Kidney glomerular epithelial cell (primary cell): ENCODE measurements around the gene S100A2.

Source experiments
- DNase-seq: peaks from one replicate; lab custom pipeline; 2025; lab: John Stamatoyannopoulos, UW

S100A2 gene

DNA sequence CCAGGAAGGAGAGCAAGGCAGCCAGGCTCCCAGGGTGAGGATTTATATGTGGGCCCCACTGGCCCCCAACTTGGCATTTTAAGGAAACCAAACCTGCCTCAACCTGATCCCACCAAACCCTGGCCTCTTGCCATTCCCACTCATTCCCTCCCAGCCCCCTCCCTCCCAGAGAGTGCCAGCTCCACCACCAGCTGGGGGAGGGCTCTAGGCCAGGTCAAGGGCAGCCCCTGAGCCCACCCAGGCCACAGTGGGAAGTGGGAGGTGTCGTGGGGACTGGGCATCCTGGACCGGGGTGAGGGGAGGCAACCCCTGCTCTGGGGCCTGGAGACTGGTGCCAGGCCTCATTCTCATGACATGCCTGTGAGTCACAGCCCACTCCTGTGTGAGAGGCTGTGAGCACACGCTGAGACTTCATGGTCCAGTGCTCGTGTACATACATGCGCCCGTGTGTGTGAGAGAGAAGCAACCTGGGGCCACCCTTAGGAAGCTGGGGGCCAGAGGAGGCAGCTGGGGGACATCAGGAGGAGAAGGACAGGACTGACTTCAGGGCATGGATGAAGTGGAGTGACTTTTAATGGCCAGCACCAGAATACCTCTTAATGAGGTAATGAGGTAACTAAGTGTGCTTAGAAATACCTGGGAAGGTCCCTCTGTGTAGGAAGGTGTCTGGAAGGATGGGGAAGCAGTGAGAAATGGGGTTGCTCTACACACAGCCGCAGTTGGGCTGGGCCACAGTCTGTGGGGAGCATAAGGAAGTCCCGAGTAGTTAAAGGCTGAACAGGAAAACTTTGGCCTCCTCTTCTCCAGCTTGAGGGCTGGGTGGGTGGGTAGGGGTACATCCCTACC is at the start of gene S100A2:
S100A2 (minus strand) TSS at position 316 of the 846 bp plus-strand sequence. CDS start 1,967 bp downstream, outside the sequence.
- DNase-seq: peak; percentile 92

DNA sequence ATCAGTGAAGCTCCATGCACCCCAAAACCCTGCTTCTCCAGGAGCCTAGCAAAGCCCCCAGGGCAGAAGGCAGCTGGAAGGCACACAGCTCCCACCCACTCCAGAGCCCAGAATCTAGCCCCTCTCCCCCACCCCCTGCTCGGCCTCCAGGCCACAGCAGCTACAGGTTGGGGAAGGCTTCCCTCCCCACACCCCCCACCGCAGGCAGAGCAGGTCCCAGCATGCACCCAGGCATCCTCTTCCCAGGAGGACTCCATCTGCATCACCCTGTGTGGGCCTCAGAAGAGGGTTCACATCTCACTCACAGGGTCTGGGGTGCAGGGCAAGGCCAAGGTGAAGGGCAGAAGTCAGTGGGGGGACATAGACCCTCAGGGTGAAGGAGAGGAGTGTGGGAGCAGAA is 49.8 kb upstream of the S100A2 start:
- no peak for DNase-seq

DNA sequence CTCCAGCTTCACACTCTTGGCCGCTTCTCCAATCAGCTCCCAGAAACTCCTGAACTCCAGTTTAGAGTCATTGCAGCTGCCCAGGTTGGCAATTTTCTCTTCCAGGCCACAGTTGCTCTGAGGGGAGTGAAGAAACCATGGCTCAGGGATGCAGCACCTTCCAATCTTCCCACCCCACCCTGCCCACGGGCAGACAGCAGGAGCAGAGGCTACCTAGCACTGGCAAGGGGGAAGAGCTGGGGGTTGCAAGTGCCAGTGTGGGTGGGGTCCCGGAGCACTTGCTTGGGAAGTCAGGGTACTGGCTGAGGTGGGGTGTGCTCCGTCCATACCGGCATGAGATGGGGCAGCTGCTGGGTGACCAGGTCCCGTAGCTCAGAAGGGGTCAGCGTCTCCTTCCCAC is 49.3 kb upstream of the S100A2 start:
- no peak for DNase-seq

DNA sequence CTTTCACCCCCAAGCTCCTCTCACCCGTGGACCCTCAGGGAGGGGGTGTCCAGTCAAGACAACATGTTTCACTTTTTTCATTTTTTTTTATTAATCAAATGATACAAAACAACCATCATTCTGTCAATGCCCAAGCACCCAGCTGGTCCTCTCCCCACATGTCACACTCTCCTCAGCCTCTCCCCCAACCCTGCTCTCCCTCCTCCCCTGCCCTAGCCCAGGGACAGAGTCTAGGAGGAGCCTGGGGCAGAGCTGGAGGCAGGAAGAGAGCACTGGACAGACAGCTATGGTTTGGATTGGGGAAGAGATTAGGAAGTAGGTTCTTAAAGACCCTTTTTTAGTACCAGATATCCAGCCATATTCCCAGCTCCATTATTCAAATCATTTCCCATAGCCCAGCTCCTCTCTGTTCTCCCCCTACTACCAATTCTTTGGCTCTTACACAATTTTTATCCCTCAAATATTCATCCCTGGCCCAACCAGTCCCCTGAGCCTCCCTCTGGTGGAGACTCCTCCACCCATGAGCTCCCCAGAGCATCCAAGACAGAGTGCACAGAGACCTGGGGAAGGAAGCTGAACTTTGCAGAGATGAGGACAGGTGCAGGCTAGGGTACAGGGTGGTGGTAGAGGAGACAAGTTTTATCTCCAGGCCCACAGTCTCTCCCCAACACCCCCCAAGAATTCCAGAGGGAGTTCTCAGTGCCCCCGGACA is 48.7 kb upstream of the S100A2 start:
- no peak for DNase-seq

DNA sequence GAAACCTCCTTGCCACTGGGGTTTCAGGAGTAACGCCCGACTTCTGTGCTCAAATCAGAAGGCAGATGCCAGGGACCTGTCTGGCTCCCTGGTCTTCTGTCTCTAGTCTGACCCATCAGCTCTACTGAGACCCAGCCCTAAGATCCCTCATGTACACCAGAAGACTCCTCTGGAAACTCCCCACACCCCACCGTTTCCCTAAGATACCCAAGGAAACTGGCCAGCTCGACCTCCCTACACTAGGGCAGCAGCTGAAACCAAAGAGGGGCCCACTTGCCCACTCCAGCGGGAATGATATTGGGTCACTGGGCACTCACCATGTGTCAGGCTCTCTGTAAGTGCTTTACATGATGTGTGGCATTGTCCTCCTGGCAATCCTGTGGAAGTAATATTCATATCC is 47.8 kb upstream of the S100A2 start:
- no peak for DNase-seq

DNA sequence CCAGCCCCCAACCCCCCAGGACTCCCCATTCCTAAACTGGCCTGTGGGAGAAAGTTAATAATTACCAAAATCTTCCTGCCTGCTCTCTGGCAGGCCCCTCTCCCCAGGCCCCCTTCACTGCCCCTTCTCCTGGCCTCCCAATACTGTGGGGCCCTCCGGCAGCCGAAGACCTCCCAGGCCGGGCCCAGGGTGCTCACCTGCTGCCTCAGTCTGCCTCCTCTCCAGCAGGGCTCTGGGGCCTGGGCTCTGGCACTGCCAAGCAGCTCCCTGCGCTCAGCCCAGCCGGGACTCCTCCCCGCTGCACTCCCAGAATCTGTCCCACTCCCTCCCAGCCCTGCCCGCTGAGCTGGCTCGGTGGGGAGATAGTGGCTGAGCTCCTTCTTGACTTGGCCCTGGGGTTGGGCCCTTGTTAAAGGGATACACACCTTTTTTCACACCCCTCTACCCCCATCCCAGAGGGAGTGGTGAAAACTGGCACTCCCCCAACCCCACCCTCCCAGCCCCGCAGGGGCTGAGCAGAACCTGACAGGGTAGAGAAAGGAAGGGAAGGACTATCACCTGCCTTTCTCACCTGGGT is 47.2 kb upstream of the S100A2 start, which contains the start of gene S100A16:
S100A16 (minus strand) TSS at position 383 of the 577 bp plus-strand sequence. CDS start 4,986 bp downstream, outside the sequence.
- peak; percentile 57 for DNase-seq

DNA sequence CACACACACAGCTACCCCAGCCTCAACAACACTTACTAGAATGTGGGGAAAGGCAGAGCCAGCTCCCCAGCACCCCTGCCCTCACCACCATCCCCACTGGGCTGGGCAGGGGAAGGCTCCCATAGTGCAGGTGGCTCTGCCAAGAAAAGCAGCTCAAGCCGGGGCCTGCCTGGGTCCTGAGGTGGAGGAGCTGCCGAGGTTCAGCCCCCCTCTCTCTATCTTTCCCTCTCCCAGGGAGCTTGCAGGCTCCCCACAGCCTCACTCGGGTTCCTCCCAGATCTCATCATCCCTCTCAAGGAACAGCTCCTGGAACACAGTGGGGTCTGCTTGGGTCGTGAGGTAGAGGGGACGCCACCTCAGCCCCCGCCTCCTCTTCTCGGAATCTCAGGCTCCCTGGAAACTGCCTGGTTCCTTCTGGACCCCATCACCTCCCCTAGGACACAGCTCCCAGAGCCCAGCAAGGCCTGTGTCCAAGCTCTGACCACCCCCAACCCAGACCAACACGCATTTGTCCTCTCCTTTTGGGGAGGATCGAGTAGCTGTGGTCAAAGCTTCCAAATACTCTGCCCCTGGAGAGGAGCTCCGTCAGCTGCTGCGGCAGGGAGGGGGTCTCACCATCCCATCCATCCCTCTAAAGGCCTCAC is 46.6 kb upstream of the S100A2 start:
- peak; percentile 38 for DNase-seq

DNA sequence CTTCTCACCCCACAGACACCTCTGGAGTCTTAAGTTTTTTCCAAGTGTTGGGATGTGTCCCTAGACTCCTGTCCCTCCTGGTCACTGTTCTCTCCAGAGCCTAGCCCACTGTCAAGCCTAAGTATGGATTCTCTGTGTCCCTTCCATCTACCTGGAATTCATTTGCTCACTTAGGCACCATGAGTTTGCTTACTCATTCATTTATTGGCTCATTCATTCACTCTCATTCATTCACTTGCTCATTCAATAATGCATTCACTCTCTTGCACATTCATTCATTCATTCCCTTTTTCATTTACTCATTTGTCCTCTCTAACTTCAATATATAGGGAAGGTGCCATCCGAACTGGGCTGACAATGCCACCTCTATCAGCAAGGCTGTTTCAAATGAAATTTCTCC is 45.7 kb upstream of the S100A2 start:
- no peak for DNase-seq

DNA sequence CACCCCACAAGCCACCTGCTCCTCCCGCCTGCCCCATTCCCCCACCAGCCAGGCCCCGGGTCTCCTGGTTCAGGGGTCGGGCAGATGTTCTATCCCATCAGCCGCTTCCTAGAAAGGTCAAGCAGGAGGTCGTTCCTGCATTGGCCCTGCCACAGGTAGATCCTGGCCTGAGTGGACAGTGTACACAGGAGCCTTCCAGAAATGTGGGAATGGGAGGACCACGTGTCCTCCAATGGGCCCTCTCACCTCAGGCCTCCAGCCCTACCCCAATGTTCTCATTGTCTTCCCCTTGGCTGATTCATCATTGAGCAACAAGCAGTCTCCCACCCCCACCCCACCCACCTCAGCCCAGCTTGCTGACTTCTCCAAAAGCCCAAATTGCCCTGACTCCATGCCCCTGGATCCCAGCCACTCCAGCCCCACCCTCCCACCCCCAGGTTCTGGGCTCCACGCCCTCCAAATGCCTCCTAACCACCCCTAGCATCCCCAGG is 45.2 kb upstream of the S100A2 start:
- DNase-seq: no peak

DNA sequence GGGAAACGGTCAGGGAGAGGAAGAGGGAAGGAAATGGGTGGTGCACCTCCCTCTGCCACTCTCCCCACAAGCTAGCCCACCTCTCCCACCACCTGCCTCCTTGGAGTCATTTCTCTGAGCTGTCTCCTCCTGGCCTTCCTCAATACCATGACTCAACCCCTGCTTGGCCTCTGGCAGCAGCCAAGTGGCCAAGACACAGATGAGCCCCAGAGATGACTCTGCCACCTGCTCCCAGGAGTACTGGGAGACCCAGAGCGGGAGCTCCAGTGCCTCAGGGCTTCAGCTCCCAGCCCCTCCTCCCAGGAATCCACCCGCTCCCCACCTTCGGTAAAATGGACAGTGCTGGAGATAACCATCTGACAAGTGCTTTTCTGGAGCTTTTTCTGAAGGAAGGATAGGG is 44.7 kb upstream of the S100A2 start:
- no peak for DNase-seq

DNA sequence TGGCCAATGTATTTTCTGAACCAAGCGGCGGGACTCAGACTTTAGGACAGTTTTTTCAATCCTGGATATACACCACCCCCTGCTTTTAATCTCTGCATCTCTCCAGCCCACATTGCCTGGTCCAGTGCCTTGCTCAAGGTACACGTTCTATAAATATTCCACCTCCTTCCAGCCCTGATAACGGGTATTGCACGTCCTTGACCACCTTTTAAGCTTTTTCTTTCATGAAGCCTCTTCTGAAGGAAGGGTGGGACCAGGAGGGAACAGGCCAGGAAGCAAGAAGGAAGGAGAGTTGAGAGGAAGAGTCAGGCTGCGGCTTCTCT is 43.9 kb upstream of the S100A2 start:
- no peak for DNase-seq

DNA sequence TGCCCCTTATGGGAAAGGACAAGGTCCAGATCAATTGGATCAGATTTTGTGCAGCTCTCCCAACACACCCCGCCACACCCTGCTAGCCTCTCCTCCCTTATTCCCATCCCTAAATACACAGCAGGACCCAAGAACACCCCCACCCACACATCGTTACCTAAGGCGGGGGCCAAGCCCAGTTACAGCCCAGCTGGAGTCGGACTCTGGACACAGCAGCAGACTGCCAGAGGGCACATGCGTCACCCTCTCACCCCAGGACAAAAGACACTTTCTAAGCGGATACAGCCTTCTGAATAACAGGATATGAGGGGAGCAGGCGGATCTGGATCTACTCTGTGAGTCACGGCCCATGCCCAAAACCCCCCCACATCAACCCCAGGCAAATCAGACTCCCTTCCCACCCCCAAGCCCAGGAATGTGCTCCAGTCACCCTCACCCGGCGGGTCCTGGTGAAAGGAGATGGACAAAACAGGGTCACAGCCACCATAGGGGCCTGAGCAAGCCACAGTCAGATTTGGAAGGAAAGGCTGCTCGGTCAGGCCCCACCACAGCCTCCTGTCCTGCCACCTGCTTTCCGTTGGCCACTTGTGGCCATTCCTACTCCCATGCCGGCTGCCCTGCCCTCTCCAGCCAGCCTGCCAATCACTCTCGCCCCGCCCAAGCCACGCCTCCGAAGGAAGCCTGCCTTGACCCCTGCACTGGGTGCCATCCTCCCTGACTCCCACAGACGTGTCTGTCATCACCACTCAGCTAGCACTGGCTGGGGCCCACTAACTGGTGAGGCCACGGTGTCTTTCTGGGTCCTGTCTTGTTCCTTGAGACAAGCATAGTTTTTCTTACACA is 43.3 kb upstream of the S100A2 start:
- DNase-seq: peak; percentile 94

DNA sequence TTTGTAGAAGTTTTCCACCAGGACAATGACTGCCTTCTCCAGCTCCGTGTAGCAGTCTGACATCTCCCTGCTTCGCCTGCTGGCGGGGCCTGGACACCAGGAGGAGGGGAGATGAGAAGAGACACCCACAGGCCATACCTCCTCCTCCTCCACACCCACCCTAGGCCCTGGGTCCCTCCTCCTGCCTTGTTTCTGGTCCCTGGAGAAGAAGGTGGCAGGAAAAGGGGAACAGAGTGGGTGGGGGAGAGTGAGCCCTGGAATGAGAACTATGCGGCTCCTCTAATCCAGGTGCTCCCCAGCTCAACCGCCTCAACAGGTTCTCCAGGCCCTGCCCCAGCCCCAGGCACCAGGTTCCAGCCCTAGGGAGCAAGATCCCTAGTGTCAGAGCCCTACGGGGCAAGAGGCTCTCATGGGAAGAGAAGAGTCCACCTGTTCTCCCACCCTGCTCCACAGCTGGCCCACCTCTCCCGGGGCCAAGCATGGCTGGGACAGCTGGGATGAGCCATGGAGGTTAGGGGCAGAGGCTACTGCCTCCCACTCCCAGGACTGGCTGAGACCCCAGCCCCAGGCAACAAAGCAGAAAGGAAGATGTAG is 42.5 kb upstream of the S100A2 start:
- peak; percentile 30 for DNase-seq

DNA sequence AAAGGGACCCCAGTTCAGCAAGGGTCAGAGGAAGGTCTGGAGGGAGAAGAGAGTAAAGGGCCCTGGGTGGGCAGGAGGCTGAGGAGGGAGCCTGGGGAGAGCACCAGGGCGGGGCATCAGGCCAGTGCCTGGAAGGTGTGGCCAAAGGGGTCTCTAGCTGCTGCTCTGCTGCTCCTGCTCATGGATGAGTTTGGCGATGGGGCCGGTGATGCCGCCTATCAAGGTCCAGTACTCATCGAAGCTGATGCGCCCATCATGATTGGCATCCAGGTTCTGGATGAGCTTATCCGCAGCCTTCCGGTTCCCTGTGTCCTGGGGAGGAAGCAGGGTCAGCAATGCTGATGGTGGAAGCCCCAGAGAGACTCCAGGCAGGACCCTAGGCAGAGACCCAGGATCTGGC is 41.7 kb upstream of the S100A2 start:
- no peak for DNase-seq

DNA sequence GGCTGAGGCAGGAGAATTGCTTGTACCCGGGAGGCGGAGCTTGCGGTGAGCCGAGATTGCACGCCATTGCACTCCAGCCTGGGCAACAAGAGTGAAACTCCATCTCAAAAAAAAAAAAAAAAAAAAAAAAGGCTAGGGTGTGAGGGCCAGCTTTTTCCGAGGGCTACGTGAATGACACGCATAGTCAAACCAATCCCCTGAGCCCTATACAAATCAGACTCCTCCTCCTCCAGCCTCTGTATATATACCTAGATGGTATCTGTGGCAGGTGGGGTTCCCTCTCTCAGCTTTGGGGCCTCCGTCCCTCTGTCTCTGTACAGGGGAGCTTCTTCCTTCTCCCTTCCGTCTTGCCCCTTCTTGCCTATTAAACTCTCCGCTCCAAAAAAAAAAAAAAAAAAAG is 40.5 kb upstream of the S100A2 start:
- no peak for DNase-seq

DNA sequence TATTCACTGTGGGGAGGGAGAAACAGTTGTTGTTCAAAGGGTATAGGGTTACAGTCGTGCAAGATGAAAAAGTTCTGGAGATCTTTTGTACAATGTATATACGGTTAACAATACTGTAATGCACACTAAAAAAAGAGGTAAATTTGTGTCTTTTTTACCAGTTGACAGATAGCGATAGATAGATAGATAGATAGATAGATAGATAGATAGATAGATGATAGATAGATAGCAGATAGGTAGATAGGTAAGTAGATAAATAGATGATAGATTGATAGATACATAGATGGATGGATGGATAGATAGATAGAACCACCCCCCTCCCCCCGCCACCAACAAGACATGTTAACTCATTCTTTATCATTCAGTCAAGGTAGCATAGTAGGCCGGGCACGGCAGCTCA is 37.1 kb upstream of the S100A2 start:
- no peak for DNase-seq

DNA sequence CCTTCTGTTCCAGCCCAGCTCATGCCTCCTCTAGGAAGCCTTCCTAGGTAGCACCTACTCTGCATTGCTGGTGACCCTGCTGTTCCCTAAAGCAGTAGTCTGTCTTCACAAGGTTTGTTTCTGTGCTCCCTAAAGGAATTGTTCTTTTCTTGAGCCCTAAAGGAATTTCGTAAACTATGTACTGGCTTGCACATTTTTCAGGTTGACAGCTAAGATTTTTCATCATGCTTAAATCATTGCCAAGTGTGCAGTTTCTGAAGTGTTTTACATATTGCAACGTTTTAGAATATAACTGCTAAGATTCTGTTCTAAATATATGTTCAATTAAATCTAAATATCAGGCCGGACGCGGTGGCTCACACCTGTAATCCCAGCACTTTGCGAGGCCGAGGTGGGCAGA is 34.2 kb upstream of the S100A2 start:
- no peak for DNase-seq

DNA sequence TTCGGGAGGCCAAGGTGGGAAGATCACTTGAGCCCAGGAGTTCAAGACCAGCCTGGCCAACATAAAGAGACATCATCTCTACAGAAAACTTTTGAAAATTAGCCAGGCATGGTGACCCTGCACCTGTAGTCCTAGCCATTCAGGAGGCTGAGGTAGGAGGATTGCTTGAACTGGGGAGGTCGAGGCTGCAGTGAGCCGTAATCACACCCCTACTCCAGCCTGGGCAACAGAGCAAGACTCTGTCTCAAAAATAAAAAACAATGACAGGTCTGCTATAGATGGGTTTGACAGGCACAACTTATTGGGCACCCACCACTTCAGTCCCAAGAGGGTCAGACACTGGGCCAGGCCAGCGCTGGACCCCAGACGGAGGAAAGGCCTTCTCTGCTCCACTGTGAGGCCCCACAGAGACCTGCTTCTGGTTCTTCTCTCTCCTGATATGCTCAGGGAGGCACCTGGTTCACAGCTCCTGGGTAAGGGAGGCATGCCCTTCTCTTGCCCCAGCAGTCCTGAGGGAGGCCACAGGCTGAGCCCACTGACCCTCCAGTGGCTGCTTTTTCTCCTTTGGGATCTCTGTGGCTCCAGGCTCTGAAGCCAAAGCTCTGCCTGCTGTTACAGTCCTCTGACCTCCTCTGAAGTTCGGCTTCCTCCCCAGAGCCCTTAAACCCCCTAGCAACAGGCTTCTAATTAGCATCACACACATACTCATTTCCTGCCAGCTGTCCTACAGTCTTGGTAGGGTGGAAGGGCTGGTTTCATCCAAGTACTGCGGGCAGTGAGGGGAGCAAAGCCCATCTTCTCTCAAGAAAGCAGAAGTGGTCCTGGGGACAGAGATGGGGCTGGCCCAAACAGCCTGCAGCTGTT is 32.9 kb upstream of the S100A2 start:
- DNase-seq: no peak

DNA sequence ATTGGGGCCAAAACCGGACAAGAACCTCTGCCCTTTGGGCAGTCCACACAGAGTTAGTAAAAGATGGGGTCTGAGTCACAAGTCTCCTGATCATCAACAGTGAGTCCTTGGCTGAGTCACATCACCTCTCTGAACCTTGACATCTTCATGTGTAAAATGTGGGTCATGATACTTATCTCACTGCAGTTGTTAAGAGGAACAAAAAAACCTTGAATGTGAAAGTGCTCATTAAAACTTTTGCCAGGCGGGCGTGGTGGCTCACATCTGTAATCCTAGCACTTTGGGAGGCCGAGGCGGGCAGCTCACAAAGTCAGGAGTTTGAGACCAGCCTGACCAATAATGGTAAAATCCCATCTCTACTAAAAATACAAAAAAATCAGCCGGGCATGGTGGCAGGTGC is 31.6 kb upstream of the S100A2 start:
- DNase-seq: peak; percentile 20

DNA sequence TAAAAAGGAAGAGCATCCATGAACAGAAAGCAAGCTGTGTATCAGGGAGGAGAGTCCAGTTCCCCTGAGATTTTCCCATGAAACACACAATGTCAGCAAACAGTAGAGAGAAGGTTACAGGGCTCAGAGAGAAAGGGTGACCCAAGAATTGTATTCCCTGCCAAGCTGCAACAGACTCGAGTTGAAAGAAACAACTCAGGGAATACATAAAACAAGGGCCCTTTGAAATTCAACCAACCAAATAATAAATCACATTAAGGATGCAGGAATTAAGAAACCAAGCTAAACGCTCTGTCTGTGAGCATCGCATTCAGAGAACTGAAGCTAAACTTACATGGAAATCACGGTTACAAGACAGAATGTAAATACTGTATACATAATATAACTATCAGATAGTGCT is 27.1 kb upstream of the S100A2 start:
- no peak for DNase-seq
